HEK293 (cell line): Measurements from ENCODE around the gene ISX.

Experiments used
- CTCF ChIA-PET: fragments of 350-600 bp; formaldehyde crosslinking; extraction: SDS; loops from one replicate; lab custom pipeline; 2021; ENCODE audit warnings: antibody characterized with exemption; lab: Yijun Ruan, JAX
- POLR2A ChIA-PET: fragments of 300-600 bp; formaldehyde crosslinking; extraction: SDS; loops from one replicate; lab custom pipeline; 2020; ENCODE audit warnings: antibody characterized with exemption, inconsistent platforms; lab: Yijun Ruan, JAX
- H3K27ac ChIP-seq: fragments of 200-500 bp; sonication (Bioruptor generic); 2 replicates; pipeline ENCODE4 v1.5.1; 2014; ENCODE audit warnings: low read depth, low read length, control low read depth, inconsistent platforms; ENCODE audit errors: extremely low read depth
- H3K36me3 ChIP-seq, 2 experiments: fragments of 200-500 bp in 1 of 2; sonication (Bioruptor generic) in 1 of 2; 1 replicate in 1 of 2; 2 replicates in 1 of 2; pipeline ENCODE4 v1.5.1; 2014 to 2017; ENCODE audit warnings: inconsistent platforms in 2 of 2, low read length in 2 of 2; ENCODE audit not compliant: control insufficient read depth in 2 of 2, insufficient read depth in 1 of 2
- H3K4me1 ChIP-seq: fragments of 200-500 bp; sonication (Bioruptor generic); 2 replicates; pipeline ENCODE4 v1.5.1; 2014; ENCODE audit warnings: mild to moderate bottlenecking, low read length, inconsistent platforms; ENCODE audit not compliant: control insufficient read depth, insufficient read depth
- H3K4me3 ChIP-seq: 2 replicates; pipeline ENCODE4 v1.5.1; 2011; ENCODE audit warnings: low read depth, mild to moderate bottlenecking, control low read depth, low read length, moderate library complexity
- H3K9me3 ChIP-seq: fragments of 200-500 bp; sonication (Bioruptor generic); 2 replicates; pipeline ENCODE4 v1.5.1; 2014; ENCODE audit warnings: low read depth, low read length, inconsistent platforms; ENCODE audit not compliant: control insufficient read depth, insufficient read depth
- KLF10 ChIP-seq: fragments of 450-650 bp; IDR thresholded peaks from 2 replicates; pipeline ENCODE4 v1.5.1; 2018; ENCODE audit warnings: missing biosample characterization, mild to moderate bottlenecking, missing genetic modification characterization
- ZIC2 ChIP-seq: fragments of 450-650 bp; formaldehyde crosslinking; IDR thresholded peaks from 2 replicates; pipeline ENCODE4 v1.5.1; 2016; ENCODE audit warnings: missing biosample characterization, missing genetic modification characterization
- ZNF341 ChIP-seq: fragments of 450-650 bp; formaldehyde crosslinking; IDR thresholded peaks from 2 replicates; pipeline ENCODE4; 2016; ENCODE audit warnings: low read depth, missing biosample characterization, missing genetic modification characterization
- ZNF501 ChIP-seq: fragments of 450-650 bp; formaldehyde crosslinking; IDR thresholded peaks from 2 replicates; pipeline ENCODE4 v1.5.1; 2016; ENCODE audit warnings: missing biosample characterization, missing genetic modification characterization
- ZNF514 ChIP-seq: fragments of 450-650 bp; formaldehyde crosslinking; IDR thresholded peaks from 2 replicates; pipeline ENCODE4 v1.5.1; 2016; ENCODE audit warnings: missing biosample characterization, missing genetic modification characterization
- ZNF777 ChIP-seq: fragments of 450-650 bp; formaldehyde crosslinking; IDR thresholded peaks from 2 replicates; pipeline ENCODE4 v1.5.1; 2017; ENCODE audit warnings: missing biosample characterization, missing genetic modification characterization, borderline replicate concordance
- TF ChIP-seq, protein P1 (sequence below): fragments of 450-650 bp; formaldehyde crosslinking; IDR thresholded peaks from 2 replicates; pipeline ENCODE4 v1.5.1; 2016; ENCODE audit warnings: missing biosample characterization, missing genetic modification characterization

The ISX gene

DNA sequence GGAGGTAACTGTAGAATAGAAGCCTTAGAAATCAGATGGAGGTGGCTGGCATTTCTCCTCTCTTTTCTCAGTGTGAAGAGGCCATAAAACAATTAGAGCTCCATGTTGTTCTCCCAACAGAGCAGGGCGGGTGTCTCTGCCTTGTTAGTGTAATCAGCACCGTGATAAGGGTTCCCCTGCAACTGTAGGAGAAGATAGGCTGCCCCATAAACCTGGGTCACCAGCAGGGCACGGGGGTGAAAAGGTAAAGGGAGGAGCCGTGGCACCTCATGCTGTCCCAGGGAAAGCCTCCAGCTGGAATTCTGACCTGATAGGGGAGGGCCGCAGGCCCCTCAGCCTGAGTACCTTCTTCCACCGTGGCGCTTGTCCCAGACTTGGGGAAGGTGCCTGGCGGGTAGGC lies 68.7 kb downstream of the ISX start:
- Histone ChIP-seq H3K36me3 (no peaks in the 10 kb centered on the region), H3K4me3 (no peak overlapping the region), H3K4me1 (no peaks in the 10 kb centered on the region), H3K27ac (no peak overlapping the region), H3K9me3 (no peaks in the 10 kb centered on the region)
- CTCF ChIA-PET: interaction anchor here (1.3 to 1.4 kb wide), 2 partner anchors 16 to 18 kb away, joined by 3 to 8 read pairs; no protein-coding TSS in a partner anchor
- TF ChIP-seq ZNF501 (tag by site-specific recombination) (no peak), ZIC2 (tag by site-specific recombination) (peak; percentile 60)
- POLR2A ChIA-PET: no interaction called here

DNA sequence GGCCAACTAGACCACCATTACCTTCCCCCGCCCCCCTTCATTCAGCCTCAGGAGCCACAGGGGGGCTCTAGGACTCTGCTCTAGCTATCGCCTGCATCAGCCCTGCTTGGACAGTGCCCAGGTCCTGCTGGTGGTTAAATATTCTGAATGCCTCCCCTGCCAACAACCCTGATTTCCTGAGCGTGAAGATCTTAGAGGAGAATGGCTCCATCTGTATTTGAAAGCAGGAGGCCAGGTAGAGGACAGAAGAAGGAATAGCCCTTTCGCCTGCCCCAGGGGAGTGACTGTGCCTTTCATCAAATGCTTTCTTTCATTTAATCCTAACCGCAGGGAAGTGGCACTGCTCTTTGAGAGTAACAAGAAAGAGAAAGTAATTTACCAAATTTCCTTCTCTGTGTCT lies 69.2 kb downstream of the ISX start:
- ChIA-PET POLR2A (no interaction called here), CTCF (interaction anchor here (1.4 kb wide), 1 partner anchor 15 kb away, joined by 8 read pairs; no protein-coding TSS in a partner anchor)
- Histone ChIP-seq H3K27ac (no peak overlapping the region), H3K4me1 (no peaks in the 10 kb centered on the region), H3K4me3 (no peak overlapping the region), H3K36me3 (no peaks in the 10 kb centered on the region), H3K9me3 (no peaks in the 10 kb centered on the region)
- TF ChIP-seq ZNF514 (tag by site-specific recombination) (no peak), ZNF777 (tag by site-specific recombination) (no peak), KLF10 (tag by site-specific recombination) (no peak), ZNF341 (tag by site-specific recombination) (peak; percentile 25; the same call in 1 of the 2 replicates)
- TF ChIP-seq, protein P1, sequence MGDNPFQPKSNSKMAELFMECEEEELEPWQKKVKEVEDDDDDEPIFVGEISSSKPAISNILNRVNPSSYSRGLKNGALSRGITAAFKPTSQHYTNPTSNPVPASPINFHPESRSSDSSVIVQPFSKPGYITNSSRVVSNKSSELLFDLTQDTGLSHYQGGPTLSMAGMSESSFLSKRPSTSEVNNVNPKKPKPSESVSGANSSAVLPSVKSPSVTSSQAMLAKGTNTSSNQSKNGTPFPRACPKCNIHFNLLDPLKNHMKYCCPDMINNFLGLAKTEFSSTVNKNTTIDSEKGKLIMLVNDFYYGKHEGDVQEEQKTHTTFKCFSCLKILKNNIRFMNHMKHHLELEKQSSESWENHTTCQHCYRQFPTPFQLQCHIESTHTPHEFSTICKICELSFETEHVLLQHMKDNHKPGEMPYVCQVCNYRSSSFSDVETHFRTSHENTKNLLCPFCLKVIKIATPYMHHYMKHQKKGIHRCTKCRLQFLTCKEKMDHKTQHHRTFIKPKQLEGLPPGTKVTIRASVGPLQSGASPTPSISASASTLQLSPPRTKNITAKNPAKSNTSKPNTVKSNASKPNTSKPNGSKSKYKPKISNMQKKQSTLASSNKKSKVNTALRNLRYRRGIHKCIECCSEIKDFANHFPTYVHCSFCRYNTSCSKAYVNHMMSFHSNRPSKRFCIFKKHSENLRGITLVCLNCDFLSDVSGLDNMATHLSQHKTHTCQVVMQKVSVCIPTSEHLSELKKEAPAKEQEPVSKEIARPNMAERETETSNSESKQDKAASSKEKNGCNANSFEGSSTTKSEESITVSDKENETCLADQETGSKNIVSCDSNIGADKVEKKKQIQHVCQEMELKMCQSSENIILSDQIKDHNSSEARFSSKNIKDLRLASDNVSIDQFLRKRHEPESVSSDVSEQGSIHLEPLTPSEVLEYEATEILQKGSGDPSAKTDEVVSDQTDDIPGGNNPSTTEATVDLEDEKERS (tag by site-specific recombination): no peak
